HEK293 (cell line): ENCODE results near the gene RALGAPA1.
"Not testable (repeated sequence)": the region's sequence is repeated elsewhere in the genome, so short reads cannot be mapped to it uniquely, and the experiment has no call there.

Experiments
- CTCF ChIA-PET: fragments of 350-600 bp; formaldehyde crosslinking; extraction: SDS; loops from one replicate; lab custom pipeline; 2021; ENCODE audit warnings: antibody characterized with exemption; lab: Yijun Ruan, JAX
- POLR2A ChIA-PET: fragments of 300-600 bp; formaldehyde crosslinking; extraction: SDS; loops from one replicate; lab custom pipeline; 2020; ENCODE audit warnings: antibody characterized with exemption, inconsistent platforms; lab: Yijun Ruan, JAX
- H3K27ac ChIP-seq: fragments of 200-500 bp; sonication (Bioruptor generic); 2 replicates; pipeline ENCODE4 v1.5.1; 2014; ENCODE audit warnings: low read depth, low read length, control low read depth, inconsistent platforms; ENCODE audit errors: extremely low read depth
- H3K36me3 ChIP-seq, 2 experiments: fragments of 200-500 bp in 1 of 2; sonication (Bioruptor generic) in 1 of 2; 1 replicate in 1 of 2; 2 replicates in 1 of 2; pipeline ENCODE4 v1.5.1; 2014 to 2017; ENCODE audit warnings: inconsistent platforms in 2 of 2, low read length in 2 of 2; ENCODE audit not compliant: control insufficient read depth in 2 of 2, insufficient read depth in 1 of 2
- H3K4me1 ChIP-seq: fragments of 200-500 bp; sonication (Bioruptor generic); 2 replicates; pipeline ENCODE4 v1.5.1; 2014; ENCODE audit warnings: mild to moderate bottlenecking, low read length, inconsistent platforms; ENCODE audit not compliant: control insufficient read depth, insufficient read depth
- H3K4me3 ChIP-seq: 2 replicates; pipeline ENCODE4 v1.5.1; 2011; ENCODE audit warnings: low read depth, mild to moderate bottlenecking, control low read depth, low read length, moderate library complexity
- H3K9me3 ChIP-seq: fragments of 200-500 bp; sonication (Bioruptor generic); 2 replicates; pipeline ENCODE4 v1.5.1; 2014; ENCODE audit warnings: low read depth, low read length, inconsistent platforms; ENCODE audit not compliant: control insufficient read depth, insufficient read depth
- GLIS2 ChIP-seq: fragments of 450-650 bp; formaldehyde crosslinking; IDR thresholded peaks from 2 replicates; pipeline ENCODE4 v1.5.1; 2016; ENCODE audit warnings: missing biosample characterization, missing genetic modification characterization
- HOXC10 ChIP-seq: sonication (generic); formaldehyde crosslinking; IDR thresholded peaks from 2 replicates; pipeline ENCODE4 v1.8.1; 2023; ENCODE audit warnings: mild to moderate bottlenecking, missing genetic modification reagents
- KLF1 ChIP-seq: fragments of 450-650 bp; formaldehyde crosslinking; IDR thresholded peaks from 2 replicates; pipeline ENCODE4 v1.5.1; 2016; ENCODE audit warnings: missing biosample characterization, missing genetic modification characterization
- SCRT1 ChIP-seq: fragments of 450-650 bp; formaldehyde crosslinking; IDR thresholded peaks from 2 replicates; pipeline ENCODE4 v1.5.1; 2016; ENCODE audit warnings: missing biosample characterization, missing genetic modification characterization, borderline replicate concordance
- ZBTB17 ChIP-seq: fragments of 450-650 bp; formaldehyde crosslinking; IDR thresholded peaks from 2 replicates; pipeline ENCODE4 v1.5.1; 2016; ENCODE audit warnings: missing biosample characterization, missing genetic modification characterization
- ZNF146 ChIP-seq: fragments of 450-650 bp; formaldehyde crosslinking; IDR thresholded peaks from 2 replicates; pipeline ENCODE4 v1.5.1; 2016; ENCODE audit warnings: missing biosample characterization, missing genetic modification characterization
- ZNF248 ChIP-seq: fragments of 450-650 bp; formaldehyde crosslinking; IDR thresholded peaks from 2 replicates; pipeline ENCODE4 v1.5.1; 2017; ENCODE audit warnings: missing biosample characterization, missing genetic modification characterization
- ZNF266 ChIP-seq: fragments of 450-650 bp; formaldehyde crosslinking; IDR thresholded peaks from 2 replicates; pipeline ENCODE4 v1.5.1; 2016; ENCODE audit warnings: missing biosample characterization, missing genetic modification characterization, low read depth
- ZNF366 ChIP-seq: fragments of 450-650 bp; formaldehyde crosslinking; conservative IDR thresholded peaks from 2 replicates; pipeline ENCODE4 v1.5.1; 2016; ENCODE audit warnings: missing biosample characterization, missing genetic modification characterization
- ZNF37A ChIP-seq: fragments of 450-650 bp; IDR thresholded peaks from 2 replicates; pipeline ENCODE4 v1.5.1; 2018; ENCODE audit warnings: missing biosample characterization, missing genetic modification characterization
- ZNF48 ChIP-seq: fragments of 450-650 bp; formaldehyde crosslinking; IDR thresholded peaks from 2 replicates; pipeline ENCODE4 v1.5.1; 2016; ENCODE audit warnings: missing biosample characterization, missing genetic modification characterization
- ZNF571 ChIP-seq: fragments of 450-650 bp; formaldehyde crosslinking; IDR thresholded peaks from 2 replicates; pipeline ENCODE4 v1.5.0; 2017; ENCODE audit warnings: missing biosample characterization, missing genetic modification characterization
- ZNF660 ChIP-seq: fragments of 450-650 bp; IDR thresholded peaks from 2 replicates; pipeline ENCODE4 v1.5.1; 2018; ENCODE audit warnings: missing biosample characterization, mild to moderate bottlenecking, missing genetic modification characterization
- ZNF664 ChIP-seq: fragments of 450-650 bp; formaldehyde crosslinking; IDR thresholded peaks from 2 replicates; pipeline ENCODE4 v1.5.1; 2016; ENCODE audit warnings: missing biosample characterization, missing genetic modification characterization
- ZSCAN16 ChIP-seq: fragments of 450-650 bp; formaldehyde crosslinking; IDR thresholded peaks from 2 replicates; pipeline ENCODE4 v1.5.1; 2016; ENCODE audit warnings: missing biosample characterization, missing genetic modification characterization
- ZSCAN30 ChIP-seq: fragments of 450-650 bp; IDR thresholded peaks from 2 replicates; pipeline ENCODE4 v1.5.1; 2018; ENCODE audit warnings: missing biosample characterization, mild to moderate bottlenecking, missing genetic modification characterization, moderate library complexity
- TF ChIP-seq, protein P1 (sequence below): fragments of 450-650 bp; formaldehyde crosslinking; IDR thresholded peaks from 2 replicates; pipeline ENCODE4 v1.5.1; 2017; ENCODE audit warnings: missing biosample characterization, missing genetic modification characterization
- TF ChIP-seq, protein P2 (sequence below): fragments of 450-650 bp; formaldehyde crosslinking; IDR thresholded peaks from 2 replicates; pipeline ENCODE4 v1.5.1; 2016; ENCODE audit warnings: missing biosample characterization, missing genetic modification characterization
- TF ChIP-seq, protein P3 (sequence below): fragments of 450-650 bp; formaldehyde crosslinking; IDR thresholded peaks from 2 replicates; pipeline ENCODE4 v1.5.1; 2016; ENCODE audit warnings: missing biosample characterization, missing genetic modification characterization
- TF ChIP-seq, protein P4 (sequence below): fragments of 450-650 bp; formaldehyde crosslinking; IDR thresholded peaks from 2 replicates; pipeline ENCODE4 v1.5.1; 2016; ENCODE audit warnings: missing biosample characterization, missing genetic modification characterization
- TF ChIP-seq, protein P5 (sequence below): fragments of 450-650 bp; formaldehyde crosslinking; IDR thresholded peaks from 2 replicates; pipeline ENCODE4 v1.5.1; 2016; ENCODE audit warnings: missing biosample characterization, missing genetic modification characterization
- TF ChIP-seq, protein P6 (sequence below): fragments of 450-650 bp; formaldehyde crosslinking; IDR thresholded peaks from 2 replicates; pipeline ENCODE4 v1.5.1; 2017; ENCODE audit warnings: missing biosample characterization, missing genetic modification characterization

Gene RALGAPA1

DNA sequence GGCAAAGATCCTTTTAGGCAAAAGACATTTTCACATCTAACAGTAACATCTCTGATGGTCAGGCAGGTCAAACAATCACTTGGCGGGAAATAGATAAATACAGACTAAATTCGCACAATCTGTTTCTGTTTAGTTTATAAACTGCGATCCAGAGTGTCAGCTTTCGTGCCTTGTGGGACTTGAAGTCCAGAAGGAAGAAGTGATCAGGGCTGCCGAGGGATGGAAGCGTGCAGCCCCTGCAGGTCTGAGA is 16.8 kb upstream of the RALGAPA1 start:
- POLR2A ChIA-PET, result interaction anchor here (0.6 to 2.0 kb wide), 26 partner anchors 8 to 843 kb away, joined by 3 to 25 read pairs (median 4); partner anchors contain the start of genes FAM177A1, NFKBIA, PPP2R3C and PSMA6
- Histone ChIP-seq H3K4me1 (peaks cover 2% of the 10 kb centered on the region; the same call in 1 of the 2 replicates), H3K27ac (no peak overlapping the region)
- TF ChIP-seq ZNF660 (tag by site-specific recombination) (0 out of 2 replicates have a peak, but pooled peaks have one; percentile 14), ZNF366 (peak; percentile 43; the same call in 1 of the 2 replicates), ZNF571 (tag by site-specific recombination) (no peak), ZBTB17 (peak; percentile 99; the same call in 1 of the 2 replicates), ZNF664 (tag by site-specific recombination) (peak; percentile 95)
- TF ChIP-seq, protein P1, sequence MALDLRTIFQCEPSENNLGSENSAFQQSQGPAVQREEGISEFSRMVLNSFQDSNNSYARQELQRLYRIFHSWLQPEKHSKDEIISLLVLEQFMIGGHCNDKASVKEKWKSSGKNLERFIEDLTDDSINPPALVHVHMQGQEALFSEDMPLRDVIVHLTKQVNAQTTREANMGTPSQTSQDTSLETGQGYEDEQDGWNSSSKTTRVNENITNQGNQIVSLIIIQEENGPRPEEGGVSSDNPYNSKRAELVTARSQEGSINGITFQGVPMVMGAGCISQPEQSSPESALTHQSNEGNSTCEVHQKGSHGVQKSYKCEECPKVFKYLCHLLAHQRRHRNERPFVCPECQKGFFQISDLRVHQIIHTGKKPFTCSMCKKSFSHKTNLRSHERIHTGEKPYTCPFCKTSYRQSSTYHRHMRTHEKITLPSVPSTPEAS (tag by site-specific recombination), result no peak
- TF ChIP-seq, all 188 proteins: peak for 4
- Histone ChIP-seq H3K9me3 (no peaks in the 10 kb centered on the region), H3K36me3 (no peaks in the 10 kb centered on the region; a peak in 1 of 3 replicates), H3K4me3 (peak overlapping the region; percentile 45)
- CTCF ChIA-PET, result interaction anchor here (0.7 to 1.2 kb wide), 4 partner anchors 10 to 1105 kb away, joined by 3 to 5 read pairs (median 4); no protein-coding TSS in a partner anchor

DNA sequence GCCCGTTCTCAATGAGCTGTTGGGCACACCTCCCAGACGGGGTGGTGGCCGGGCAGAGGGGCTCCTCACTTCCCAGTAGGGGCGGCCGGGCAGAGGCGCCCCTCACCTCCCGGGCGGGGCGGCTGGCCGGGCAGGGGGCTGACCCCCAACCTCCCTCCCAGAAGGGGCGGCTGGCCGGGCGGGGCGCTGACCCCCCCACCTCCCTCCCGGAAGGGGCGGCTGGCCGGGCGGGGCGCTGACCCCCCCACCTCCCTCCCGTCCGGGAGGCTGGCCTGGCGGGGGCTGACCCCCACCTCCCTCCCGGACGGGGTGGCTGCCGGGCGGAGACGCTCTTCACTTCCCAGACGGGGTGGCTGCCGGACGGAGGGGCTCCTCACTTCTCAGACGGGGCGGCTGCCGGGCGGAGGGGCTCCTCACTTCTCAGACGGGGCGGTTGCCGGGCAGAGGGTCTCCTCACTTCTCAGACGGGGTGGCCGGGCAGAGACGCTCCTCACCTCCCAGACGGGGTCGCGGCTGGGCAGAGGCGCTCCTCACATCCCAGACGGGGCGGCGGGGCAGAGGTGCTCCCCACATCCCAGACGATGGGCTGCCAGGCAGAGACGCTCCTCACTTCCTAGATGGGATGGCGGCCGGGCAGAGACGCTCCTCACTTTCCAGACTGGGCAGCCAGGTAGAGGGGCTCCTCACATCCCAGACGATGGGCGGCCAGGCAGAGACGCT is 15.5 kb upstream of the RALGAPA1 start:
- H3K27ac ChIP-seq, H3K36me3 ChIP-seq, H3K9me3 ChIP-seq, H3K4me3 ChIP-seq, POLR2A ChIA-PET, H3K4me1 ChIP-seq: not testable (repeated sequence)
- CTCF ChIA-PET, result interaction anchor here (0.6 to 0.9 kb wide), 2 partner anchors 16 to 197 kb away, joined by 3 read pairs; partner anchors contain the start of gene RALGAPA1

DNA sequence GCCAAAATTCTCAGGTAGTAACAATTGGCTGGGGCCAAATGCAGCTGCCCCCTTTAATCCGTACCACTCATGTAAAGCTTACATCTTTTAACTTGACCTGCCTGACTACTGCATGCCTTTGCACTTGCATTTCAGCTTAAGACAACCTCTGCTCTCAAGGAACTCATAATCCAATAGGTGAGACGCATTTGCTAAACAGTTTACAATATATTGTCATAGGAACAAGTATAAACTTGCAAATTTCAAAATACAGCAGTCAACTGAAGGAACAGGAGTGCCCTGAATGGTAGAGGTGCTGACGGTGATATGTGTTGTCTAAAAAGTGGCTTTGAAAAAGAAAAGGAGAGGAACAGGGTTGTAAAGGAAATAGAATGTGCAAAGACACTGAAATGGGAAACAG is 13.4 kb upstream of the RALGAPA1 start:
- POLR2A ChIA-PET, result no interaction called here
- no peaks in the 10 kb centered on the region for H3K9me3 ChIP-seq
- H3K4me3 ChIP-seq, result no peak overlapping the region
- H3K4me1 ChIP-seq, result peaks cover 2% of the 10 kb centered on the region; the same call in 1 of the 2 replicates
- H3K36me3 ChIP-seq, result no peaks in the 10 kb centered on the region
- CTCF ChIA-PET, result interaction anchor here (0.5 to 2.1 kb wide), 11 partner anchors 8 to 634 kb away, joined by 3 to 8 read pairs (median 3); partner anchors contain the start of gene MBIP
- no peak overlapping the region for H3K27ac ChIP-seq
- TF ChIP-seq ZSCAN30, result no peak
- no peak for TF ChIP-seq GLIS2 (tag by site-specific recombination)
- no peak for TF ChIP-seq HOXC10 (CRISPR knock-in tag)
- no peak for TF ChIP-seq ZNF248 (tag by site-specific recombination)
- TF ChIP-seq KLF1 (tag by site-specific recombination), result no peak
- TF ChIP-seq ZSCAN16 (tag by site-specific recombination), result no peak
- TF ChIP-seq, protein P2, sequence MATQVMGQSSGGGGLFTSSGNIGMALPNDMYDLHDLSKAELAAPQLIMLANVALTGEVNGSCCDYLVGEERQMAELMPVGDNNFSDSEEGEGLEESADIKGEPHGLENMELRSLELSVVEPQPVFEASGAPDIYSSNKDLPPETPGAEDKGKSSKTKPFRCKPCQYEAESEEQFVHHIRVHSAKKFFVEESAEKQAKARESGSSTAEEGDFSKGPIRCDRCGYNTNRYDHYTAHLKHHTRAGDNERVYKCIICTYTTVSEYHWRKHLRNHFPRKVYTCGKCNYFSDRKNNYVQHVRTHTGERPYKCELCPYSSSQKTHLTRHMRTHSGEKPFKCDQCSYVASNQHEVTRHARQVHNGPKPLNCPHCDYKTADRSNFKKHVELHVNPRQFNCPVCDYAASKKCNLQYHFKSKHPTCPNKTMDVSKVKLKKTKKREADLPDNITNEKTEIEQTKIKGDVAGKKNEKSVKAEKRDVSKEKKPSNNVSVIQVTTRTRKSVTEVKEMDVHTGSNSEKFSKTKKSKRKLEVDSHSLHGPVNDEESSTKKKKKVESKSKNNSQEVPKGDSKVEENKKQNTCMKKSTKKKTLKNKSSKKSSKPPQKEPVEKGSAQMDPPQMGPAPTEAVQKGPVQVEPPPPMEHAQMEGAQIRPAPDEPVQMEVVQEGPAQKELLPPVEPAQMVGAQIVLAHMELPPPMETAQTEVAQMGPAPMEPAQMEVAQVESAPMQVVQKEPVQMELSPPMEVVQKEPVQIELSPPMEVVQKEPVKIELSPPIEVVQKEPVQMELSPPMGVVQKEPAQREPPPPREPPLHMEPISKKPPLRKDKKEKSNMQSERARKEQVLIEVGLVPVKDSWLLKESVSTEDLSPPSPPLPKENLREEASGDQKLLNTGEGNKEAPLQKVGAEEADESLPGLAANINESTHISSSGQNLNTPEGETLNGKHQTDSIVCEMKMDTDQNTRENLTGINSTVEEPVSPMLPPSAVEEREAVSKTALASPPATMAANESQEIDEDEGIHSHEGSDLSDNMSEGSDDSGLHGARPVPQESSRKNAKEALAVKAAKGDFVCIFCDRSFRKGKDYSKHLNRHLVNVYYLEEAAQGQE (tag by site-specific recombination), result no peak
- TF ChIP-seq, protein P3, sequence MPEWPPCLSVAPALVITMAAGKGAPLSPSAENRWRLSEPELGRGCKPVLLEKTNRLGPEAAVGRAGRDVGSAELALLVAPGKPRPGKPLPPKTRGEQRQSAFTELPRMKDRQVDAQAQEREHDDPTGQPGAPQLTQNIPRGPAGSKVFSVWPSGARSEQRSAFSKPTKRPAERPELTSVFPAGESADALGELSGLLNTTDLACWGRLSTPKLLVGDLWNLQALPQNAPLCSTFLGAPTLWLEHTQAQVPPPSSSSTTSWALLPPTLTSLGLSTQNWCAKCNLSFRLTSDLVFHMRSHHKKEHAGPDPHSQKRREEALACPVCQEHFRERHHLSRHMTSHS (tag by site-specific recombination), result no peak
- no peak for TF ChIP-seq ZNF146 (tag by site-specific recombination)
- TF ChIP-seq ZNF37A, result no peak
- TF ChIP-seq, protein P4, sequence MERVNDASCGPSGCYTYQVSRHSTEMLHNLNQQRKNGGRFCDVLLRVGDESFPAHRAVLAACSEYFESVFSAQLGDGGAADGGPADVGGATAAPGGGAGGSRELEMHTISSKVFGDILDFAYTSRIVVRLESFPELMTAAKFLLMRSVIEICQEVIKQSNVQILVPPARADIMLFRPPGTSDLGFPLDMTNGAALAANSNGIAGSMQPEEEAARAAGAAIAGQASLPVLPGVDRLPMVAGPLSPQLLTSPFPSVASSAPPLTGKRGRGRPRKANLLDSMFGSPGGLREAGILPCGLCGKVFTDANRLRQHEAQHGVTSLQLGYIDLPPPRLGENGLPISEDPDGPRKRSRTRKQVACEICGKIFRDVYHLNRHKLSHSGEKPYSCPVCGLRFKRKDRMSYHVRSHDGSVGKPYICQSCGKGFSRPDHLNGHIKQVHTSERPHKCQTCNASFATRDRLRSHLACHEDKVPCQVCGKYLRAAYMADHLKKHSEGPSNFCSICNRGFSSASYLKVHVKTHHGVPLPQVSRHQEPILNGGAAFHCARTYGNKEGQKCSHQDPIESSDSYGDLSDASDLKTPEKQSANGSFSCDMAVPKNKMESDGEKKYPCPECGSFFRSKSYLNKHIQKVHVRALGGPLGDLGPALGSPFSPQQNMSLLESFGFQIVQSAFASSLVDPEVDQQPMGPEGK (tag by site-specific recombination), result no peak
- no peak for TF ChIP-seq ZNF266 (tag by site-specific recombination)
- TF ChIP-seq ZNF48, result no peak
- TF ChIP-seq, protein P5, sequence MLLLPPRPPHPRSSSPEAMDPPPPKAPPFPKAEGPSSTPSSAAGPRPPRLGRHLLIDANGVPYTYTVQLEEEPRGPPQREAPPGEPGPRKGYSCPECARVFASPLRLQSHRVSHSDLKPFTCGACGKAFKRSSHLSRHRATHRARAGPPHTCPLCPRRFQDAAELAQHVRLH (tag by site-specific recombination), result no peak
- no peak for TF ChIP-seq SCRT1
- TF ChIP-seq, protein P6, sequence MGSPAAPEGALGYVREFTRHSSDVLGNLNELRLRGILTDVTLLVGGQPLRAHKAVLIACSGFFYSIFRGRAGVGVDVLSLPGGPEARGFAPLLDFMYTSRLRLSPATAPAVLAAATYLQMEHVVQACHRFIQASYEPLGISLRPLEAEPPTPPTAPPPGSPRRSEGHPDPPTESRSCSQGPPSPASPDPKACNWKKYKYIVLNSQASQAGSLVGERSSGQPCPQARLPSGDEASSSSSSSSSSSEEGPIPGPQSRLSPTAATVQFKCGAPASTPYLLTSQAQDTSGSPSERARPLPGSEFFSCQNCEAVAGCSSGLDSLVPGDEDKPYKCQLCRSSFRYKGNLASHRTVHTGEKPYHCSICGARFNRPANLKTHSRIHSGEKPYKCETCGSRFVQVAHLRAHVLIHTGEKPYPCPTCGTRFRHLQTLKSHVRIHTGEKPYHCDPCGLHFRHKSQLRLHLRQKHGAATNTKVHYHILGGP, result no peak
